Measurements from ENCODE around the gene B3GALT6. TPM values are rescaled to one million over a fixed set of nuclear protein-coding genes. Genes with fewer than 3 reads are reported as not detected.
"Not testable (repeated sequence)": the region's sequence is repeated elsewhere in the genome, so short reads cannot be mapped to it uniquely, and the experiment has no call there.

The B3GALT6 gene
- 23.5 and 26.7 TPM in 2 replicates for total RNA-seq (2014; rRNA removed; shearing (Covaris generic); ENCODE audit: low replicate concordance)

DNA sequence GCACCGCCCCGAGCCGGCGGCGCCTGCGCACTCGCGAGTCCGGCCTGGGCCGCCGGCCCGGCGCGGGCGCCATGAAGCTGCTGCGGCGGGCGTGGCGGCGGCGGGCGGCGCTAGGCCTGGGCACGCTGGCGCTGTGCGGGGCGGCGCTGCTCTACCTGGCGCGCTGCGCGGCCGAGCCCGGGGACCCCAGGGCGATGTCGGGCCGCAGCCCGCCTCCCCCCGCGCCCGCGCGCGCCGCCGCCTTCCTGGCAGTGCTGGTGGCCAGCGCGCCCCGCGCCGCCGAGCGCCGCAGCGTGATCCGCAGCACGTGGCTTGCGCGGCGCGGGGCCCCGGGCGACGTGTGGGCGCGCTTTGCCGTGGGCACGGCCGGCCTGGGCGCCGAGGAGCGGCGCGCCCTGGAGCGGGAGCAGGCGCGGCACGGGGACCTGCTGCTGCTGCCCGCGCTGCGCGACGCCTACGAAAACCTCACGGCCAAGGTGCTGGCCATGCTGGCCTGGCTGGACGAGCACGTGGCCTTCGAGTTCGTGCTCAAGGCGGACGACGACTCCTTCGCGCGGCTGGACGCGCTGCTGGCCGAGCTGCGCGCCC lies at the start of gene B3GALT6:
Gene B3GALT6, plus strand, starts transcription at position 30 of the 588 bp plus-strand sequence. Its CDS starts 42 bp downstream, at position 72.
- in situ Hi-C loops (cut with HindIII; ENCODE audit: low pct_unique_long_range_greater_than_20kb, low sequenced_read_pairs): no loop called here
- no peak for DNase-seq (ENCODE audit: low read depth)

DNA sequence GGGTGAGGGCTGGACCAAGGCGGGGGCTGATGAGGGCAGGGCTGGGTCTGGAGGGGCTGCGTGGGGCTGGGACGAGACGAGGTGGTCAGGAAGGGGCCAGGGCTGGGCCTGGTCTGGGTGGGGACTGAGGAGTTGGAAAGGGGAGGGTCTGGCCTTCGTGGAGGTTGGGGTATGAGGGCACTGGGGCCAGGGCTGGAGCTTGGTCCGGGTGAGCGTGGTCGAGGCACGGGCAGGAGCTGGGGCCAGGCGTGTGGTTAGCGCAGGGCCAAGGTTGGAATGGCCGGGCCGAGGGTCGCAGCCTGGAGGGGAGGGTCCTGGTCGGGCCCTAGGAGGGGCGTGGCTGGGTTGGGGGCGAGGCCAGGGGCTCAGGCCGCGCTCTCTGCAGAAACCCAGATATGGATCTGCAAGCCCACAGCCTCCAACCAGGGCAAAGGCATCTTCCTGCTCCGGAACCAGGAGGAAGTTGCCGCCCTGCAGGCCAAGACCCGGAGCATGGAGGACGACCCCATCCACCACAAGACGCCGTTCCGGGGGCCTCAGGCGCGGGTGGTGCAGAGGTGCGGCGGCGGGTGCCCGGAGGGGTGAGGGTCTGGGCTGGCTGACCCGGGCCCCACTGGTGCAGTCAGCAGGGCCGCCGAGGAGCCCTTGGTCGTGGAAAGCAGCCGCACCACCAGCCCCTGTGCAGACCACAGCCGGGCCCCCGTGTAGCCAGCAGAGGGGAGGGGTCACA lies 49.4 kb upstream of the B3GALT6 start:
- no peak for DNase-seq (ENCODE audit: low read depth)
- in situ Hi-C loops (cut with HindIII; ENCODE audit: low pct_unique_long_range_greater_than_20kb, low sequenced_read_pairs): no loop called here

DNA sequence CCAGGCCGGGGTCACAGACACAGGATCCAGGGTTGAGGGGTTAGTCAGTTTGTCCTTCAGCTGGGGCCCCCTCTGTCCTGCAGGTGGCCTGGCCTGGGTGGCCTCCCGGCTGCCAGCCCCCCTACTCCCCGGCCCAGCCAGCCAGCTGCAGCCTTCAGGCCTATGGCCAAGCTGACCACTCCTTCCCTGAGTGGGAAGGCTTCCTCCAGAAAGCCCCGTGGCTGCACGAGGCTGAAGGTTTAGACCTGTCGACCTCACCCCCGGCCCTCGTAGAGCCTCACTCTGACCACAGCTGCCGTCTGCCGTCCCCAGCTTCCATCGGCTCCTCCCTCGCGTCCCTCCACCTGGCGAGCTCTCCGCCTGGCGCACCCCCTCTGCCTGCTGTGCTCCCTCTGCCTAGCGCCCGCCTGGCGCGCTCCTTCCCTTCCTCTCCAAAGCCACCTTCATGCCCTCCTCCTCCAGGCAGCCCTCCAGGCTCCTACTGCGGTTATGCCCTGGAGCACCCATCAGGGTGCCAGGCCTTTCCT lies 48.8 kb upstream of the B3GALT6 start:
- in situ Hi-C loops (cut with HindIII; ENCODE audit: low pct_unique_long_range_greater_than_20kb, low sequenced_read_pairs): no loop called here
- no peak for DNase-seq (ENCODE audit: low read depth)

DNA sequence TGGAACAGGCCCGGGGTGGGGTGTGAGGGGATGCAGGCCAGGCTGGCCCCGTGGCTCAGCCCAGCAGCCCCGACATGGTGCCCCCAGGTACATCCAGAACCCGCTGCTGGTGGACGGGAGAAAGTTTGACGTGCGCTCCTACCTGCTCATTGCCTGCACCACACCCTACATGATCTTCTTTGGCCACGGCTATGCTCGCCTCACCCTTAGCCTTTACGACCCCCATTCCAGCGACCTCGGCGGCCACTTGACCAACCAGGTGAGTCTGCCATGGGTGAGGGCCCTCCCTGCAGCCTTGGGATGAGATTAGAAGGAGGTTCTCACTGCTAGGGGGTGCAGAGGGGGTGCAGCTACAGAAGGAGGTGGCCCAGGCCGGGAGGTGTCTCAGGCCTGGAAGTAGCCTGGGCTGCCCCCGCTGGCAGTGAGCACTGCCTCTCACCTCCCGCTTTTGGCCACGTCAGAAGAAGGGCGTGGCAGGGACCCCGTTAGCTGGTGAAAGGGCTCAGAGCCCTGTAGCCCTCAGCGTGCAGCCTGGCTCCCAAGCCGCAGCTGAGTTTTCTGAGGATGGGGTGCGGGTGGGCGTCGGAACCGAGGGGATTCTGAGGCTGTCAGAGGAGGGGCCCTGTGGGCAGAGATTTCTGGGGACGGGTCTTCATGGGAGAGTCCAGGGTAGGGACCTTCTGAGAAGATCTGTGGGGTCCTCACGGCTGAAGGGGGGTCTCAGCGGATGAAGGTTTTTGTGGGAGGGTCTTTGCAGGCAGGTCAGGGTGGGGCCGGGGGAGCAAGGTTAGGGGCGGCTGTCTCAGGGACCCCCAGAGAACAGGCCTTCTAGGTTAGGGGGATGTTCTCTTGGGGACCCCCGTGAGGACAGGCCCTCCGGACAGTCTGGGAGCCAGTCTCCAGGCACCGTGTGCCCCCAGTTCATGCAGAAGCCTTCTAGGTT lies 47.9 kb upstream of the B3GALT6 start:
- DNase-seq (ENCODE audit: low read depth): no peak
- in situ Hi-C loops (cut with HindIII; ENCODE audit: low pct_unique_long_range_greater_than_20kb, low sequenced_read_pairs): no loop called here

DNA sequence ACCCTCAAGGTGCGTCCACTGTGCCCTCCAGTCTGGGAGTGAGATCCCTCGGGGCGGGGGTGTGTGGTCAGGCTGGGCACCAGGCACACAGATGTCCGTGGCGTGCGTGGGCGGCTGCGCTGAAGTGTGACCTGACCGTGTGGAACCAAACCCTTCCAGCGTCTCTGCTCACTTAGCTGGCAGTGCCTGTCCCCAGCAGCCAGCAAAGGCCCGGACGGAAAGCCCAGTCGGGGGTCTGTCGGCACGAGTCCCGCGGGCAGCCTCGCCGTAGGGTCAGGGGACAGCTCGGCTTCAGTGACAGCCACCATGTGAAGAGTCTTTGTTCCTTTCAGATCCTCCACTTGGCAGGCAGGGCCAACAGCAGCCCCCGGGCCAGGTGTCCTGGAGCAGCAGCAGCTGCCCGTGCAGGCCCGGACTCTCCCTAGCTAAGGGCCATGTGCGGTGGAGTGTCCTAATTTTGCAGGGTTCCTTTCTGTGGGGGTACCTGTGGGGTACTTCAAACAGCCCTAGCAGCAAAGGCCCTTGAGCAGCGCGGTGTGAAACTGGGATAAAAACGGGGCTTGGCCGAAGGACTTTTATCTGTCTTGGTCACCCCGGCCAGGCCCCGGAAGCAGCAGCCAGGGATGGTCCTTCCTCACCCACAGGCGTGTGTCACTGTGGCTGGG lies 46.8 kb upstream of the B3GALT6 start:
- DNase-seq (ENCODE audit: low read depth): no peak
- in situ Hi-C loops (cut with HindIII; ENCODE audit: low pct_unique_long_range_greater_than_20kb, low sequenced_read_pairs): no loop called here

DNA sequence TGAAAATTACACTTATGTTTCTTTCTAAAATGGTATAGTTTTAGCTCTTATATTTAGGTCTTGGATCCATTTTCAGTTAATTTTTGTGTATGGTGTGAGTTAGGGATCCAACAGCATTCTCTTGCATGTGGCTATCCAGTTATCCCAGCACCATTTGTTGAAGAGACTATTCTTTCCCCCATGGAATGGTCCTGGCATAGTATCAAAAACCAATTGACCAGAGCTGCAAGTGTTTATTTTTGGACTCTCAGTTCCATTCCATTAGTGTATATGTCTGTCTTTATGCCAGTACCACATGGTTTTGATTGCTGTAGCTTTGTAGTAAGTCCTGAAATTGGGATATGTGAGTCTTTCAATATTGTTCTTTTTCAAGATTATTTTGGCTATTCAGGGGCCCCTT lies 44.1 kb upstream of the B3GALT6 start:
- DNase-seq (ENCODE audit: low read depth): no peak
- in situ Hi-C loops (cut with HindIII; ENCODE audit: low pct_unique_long_range_greater_than_20kb, low sequenced_read_pairs): no loop called here

DNA sequence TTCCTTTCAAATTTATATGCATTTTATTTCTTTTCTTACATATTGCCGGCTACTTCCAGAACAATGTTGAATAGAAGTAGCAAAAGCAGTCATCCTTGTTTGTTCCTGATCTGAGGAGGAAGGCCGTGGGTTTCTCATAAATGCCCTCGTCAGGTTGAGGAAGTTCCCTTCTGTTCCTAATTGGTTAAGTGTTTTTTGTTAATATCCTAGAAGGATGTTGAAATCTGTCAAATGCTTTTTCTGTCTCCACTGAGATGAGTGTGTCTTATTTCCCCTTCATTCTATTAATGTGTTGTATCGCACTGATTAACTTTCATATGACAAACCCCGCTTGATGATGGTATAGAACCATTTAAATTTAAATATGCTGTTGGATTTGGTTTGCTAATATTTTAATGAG lies 42.9 kb upstream of the B3GALT6 start:
- in situ Hi-C loops (cut with HindIII; ENCODE audit: low pct_unique_long_range_greater_than_20kb, low sequenced_read_pairs): no loop called here
- DNase-seq (ENCODE audit: low read depth): no peak

DNA sequence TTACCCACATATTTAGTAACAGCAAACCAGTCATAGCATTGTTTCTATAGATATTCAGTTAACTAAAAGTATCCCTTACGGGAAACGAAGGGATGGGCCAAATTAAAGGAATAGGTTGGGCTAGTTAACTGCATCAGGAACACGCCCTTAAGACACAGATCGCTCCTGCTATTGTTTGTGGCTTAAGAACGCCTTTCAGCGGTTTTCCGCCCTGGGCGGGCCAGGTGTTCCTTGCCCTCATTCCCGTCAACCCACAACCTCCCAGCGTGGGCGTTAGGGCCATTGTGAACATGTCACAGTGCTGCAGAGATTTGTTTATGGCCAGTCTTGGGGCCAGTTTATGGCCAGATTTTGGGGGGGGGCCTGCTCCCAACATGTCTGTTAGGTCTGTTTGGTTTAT lies 40.3 kb upstream of the B3GALT6 start:
- no peak for DNase-seq (ENCODE audit: low read depth)
- in situ Hi-C loops (cut with HindIII; ENCODE audit: low pct_unique_long_range_greater_than_20kb, low sequenced_read_pairs): no loop called here

DNA sequence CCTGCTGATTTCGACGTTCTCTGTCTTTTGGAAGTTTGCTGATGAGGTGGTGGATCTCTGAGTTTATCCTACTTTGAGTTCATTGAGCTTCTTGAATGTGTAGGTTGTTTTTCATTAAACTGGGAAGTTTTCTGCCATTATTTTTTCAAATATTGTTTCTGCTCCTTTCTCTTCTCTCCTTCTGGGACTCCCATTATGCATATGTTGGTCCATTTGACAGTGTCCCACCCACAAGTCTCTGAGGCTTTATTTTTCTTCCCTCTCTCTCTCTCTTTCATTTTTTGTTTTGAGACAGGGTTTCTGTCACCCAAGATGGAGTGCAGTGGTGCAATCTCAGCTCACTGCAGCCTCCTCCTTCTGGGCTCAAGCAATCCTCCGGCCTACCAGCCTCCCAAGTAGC lies 37.3 kb upstream of the B3GALT6 start:
- in situ Hi-C loops (cut with HindIII; ENCODE audit: low pct_unique_long_range_greater_than_20kb, low sequenced_read_pairs): no loop called here
- DNase-seq (ENCODE audit: low read depth): peak; percentile 16

DNA sequence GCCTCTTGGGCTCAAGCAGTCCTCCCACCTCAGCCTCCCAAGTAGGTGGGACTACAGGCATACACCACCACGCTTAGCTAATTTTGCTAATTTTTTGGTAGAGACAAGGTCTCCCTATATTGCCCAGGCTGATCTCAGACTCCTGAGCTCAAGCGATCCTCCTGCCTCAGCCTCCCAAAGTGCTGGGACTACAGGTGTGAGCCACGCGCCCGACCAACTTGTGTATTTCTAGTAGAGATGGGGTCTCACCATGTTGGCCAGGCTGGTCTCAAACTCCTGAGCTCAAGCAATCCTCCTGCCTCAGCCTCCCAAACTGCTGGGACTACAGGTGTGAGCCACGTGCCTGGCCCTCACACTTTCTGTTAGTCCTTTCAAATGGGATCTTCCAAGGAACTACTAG lies 36.3 kb upstream of the B3GALT6 start:
- in situ Hi-C loops (cut with HindIII; ENCODE audit: low pct_unique_long_range_greater_than_20kb, low sequenced_read_pairs); DNase-seq (ENCODE audit: low read depth): not testable (repeated sequence)

DNA sequence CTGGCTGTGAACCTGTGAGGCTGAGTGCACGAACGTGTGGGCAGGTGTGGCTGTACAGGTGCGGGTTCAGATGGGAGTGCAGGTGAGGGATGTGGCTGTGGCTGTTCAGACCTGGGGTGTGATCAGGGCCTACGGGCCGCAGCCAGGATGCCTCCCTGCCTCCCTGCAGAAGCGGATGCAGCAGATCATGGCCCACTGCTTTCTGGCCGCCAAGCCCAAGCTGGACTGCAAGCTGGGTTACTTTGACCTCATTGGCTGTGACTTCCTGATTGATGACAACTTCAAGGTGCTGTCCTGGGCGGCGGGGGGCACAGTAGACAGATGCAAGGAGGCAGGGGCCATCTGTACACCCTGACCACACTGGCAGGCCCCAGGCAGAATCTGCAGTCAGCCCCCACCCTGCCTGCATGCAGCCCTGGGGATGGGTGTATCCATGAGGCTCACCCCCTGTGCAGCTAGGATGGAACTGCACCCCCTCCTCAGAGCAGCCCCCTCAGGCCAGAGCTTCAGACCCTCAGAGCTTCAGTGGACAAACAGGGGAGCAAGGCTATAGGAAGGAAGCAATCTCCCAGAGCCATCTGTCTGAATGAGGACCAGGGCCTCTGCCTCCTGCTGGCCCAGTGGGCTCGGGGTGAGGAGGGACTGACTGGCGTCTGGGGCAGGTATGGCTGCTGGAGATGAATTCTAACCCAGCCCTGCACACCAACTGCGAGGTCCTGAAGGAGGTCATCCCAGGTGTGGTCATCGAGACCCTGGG lies 35.4 kb upstream of the B3GALT6 start:
- DNase-seq (ENCODE audit: low read depth): no peak
- in situ Hi-C loops (cut with HindIII; ENCODE audit: low pct_unique_long_range_greater_than_20kb, low sequenced_read_pairs): no loop called here

DNA sequence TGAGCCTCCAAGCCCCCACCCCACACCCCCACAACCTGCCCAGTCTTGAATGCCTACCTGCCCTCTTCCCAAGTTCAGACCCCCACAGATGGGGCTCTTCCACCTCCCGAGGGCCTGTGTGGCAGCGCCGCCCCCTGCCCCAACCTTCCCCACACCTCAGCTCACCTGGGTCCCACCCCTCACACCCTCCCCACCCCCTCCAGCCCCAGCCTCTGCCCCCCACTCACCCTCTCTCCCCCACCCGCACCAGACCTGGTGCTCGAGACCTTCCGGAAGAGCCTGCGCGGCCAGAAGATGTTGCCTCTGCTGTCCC lies 34.9 kb upstream of the B3GALT6 start:
- in situ Hi-C loops (cut with HindIII; ENCODE audit: low pct_unique_long_range_greater_than_20kb, low sequenced_read_pairs): no loop called here
- DNase-seq (ENCODE audit: low read depth): no peak

DNA sequence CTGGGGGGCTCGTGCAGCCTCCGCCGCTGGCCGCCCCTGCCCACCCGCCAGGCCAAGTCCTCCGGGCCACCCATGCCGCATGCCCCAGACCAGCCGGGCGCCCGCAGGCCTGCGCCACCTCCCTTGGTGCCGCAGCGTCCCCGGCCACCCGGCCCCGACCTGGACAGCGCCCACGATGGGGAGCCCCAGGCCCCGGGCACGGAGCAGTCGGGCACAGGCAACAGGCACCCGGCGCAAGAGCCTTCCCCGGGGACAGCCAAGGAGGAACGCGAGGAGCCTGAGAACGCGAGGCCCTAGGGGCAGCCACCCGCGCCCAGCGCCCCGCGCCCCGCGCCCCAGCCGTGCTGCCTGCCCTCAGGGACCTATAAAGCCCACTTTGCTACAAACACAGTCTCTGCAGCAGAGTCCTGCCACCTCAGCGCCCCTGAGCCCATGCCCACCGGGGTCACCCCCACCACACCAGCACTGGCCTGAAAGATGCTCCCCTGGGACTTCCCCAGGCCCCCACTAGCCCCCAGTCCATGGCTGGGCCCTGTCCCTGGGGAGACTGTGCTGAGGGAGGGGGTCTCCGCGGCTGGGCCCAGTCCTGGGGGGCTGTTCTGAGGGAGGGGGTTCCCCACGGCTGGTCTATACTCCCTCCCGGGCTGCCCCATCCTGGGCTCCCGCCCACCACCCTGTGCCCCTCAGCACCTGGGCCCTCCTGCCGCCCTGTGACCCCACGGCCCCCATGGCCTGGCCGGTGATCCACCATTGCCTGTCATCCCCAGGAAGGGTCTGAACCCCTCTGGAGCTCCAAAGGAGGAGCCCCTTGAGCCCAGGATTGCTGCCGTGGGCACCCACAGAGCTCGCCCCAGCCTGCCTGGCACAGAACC lies 34.2 kb upstream of the B3GALT6 start:
- no peak for DNase-seq (ENCODE audit: low read depth)
- in situ Hi-C loops (cut with HindIII; ENCODE audit: low pct_unique_long_range_greater_than_20kb, low sequenced_read_pairs): no loop called here

DNA sequence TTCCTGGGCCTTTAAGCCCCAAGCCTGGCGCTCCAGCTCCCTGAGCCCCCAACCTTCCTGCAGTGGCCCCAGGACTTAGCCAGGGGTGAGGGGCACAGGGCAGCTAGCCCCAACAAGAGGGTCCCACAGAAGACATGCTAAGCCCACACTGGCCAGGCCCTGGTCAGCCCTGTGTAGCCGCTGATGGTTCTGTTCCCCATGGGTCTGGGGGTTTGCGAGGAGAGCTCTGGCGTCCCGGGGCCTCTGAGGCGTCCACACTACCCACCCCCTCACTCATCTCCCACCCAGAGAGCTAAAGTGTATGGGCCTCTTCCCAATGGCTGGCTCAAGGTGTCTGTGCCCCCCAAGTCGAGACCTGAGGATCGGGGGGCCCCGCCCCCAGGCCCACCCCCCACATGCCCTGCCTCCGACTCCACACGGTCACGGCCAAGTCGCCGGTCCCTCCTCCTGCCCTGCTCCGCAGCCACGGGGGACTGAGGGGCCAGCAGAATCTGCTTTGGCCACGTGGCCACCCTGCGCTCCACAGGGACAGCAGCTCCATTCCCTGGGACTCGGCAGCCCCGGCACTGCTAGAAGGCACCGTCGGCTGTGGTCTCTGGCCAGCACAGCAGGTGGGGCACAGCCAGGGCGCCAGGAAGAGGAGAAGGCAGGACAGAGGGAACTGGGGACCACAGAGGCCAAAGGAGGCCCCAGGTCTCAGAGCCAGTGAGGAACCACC lies 33.5 kb upstream of the B3GALT6 start:
- DNase-seq (ENCODE audit: low read depth): no peak
- in situ Hi-C loops (cut with HindIII; ENCODE audit: low pct_unique_long_range_greater_than_20kb, low sequenced_read_pairs): no loop called here

DNA sequence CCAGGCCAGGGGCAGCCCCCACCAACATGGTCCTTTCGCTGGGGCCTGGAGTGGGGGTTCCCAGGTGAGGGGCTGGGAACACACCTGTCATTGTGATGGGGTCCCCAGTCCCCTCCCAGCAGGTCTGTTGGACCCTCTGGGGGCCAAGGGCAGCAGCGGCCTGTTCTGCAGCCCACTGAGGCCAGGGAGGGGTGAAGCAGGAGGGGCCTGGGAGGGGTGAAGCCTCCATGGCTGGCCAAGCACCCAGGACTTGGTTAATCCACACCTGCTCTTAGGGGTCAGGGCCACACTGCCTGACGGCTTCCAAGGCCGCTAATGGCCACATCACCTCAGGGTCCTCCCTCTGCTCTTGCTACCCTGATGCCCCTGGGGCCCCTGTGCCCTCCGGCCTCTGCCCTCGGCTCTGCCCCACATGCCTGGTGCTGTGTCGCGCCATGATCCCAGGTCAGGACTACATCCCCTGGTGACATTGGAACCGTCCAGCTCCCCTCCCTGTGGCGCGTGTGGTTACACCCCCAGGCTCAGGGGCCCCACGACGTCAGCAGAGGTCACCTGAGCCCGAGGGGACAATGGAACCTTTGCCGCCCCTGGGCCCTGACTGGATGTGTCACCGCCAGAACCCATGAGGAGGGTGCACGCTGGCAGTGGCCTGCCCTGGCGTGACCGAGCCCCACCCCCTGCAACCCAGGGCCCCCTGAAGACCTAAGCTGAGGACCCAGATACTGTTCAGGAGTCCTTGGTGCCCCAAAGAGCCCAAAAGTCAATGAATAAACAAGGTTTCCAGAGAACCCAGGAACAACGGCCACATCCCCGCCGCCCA lies 32.7 kb upstream of the B3GALT6 start:
- no peak for DNase-seq (ENCODE audit: low read depth)
- in situ Hi-C loops (cut with HindIII; ENCODE audit: low pct_unique_long_range_greater_than_20kb, low sequenced_read_pairs): no loop called here

Measured in Caki2 (cell line).